GM18861 (cell line): ENCODE measurements around the gene TMED4.

Experiments
- ATAC-seq: cut with Tn5 transposase; IDR thresholded peaks from one replicate; pipeline ENCODE4 v1.9.1; 2021; ENCODE audit not compliant: unreplicated experiment

The TMED4 gene

GRCh38 chr7:44581879-44582603, at the start of gene TMED4:
Gene TMED4 (minus strand): TSS chr7:44582231. CDS start chr7:44582206, 25 bp downstream.
- peak; percentile 80 for ATAC-seq

GRCh38 chr7:44631458-44632115, 49.6 kb upstream of the TMED4 start:
- no peak for ATAC-seq

GRCh38 chr7:44630792-44631457, 48.9 kb upstream of the TMED4 start:
- ATAC-seq = no peak

- no peak for ATAC-seq
Observed at GRCh38 chr7:44629829-44630522, 47.9 kb upstream of the TMED4 start.

- no peak for ATAC-seq
Observed at GRCh38 chr7:44626620-44627019, 44.6 kb upstream of the TMED4 start.

GRCh38 chr7:44625526-44626471, 43.8 kb upstream of the TMED4 start:
- no peak for ATAC-seq

- ATAC-seq = no peak
Observed at GRCh38 chr7:44624318-44624717, 42.3 kb upstream of the TMED4 start.

- peak; percentile 50 for ATAC-seq
Observed at GRCh38 chr7:44622342-44623151, 40.5 kb upstream of the TMED4 start.

- no peak for ATAC-seq
Observed at GRCh38 chr7:44621750-44622103, 39.7 kb upstream of the TMED4 start.

- no peak for ATAC-seq
Observed at GRCh38 chr7:44621034-44621749, 39.2 kb upstream of the TMED4 start.

GRCh38 chr7:44618753-44619152, 36.7 kb upstream of the TMED4 start:
- ATAC-seq = no peak

GRCh38 chr7:44618045-44618444, 36.0 kb upstream of the TMED4 start:
- ATAC-seq = no peak

GRCh38 chr7:44617225-44617890, 35.3 kb upstream of the TMED4 start:
- ATAC-seq = peak; percentile 39

GRCh38 chr7:44616545-44616944, 34.5 kb upstream of the TMED4 start:
- no peak for ATAC-seq

GRCh38 chr7:44615793-44616192, 33.8 kb upstream of the TMED4 start:
- ATAC-seq = no peak

GRCh38 chr7:44615149-44615611, 33.1 kb upstream of the TMED4 start:
- ATAC-seq = no peak

GRCh38 chr7:44609829-44610228, 27.8 kb upstream of the TMED4 start:
- ATAC-seq = no peak

- ATAC-seq = no peak
Observed at GRCh38 chr7:44608916-44609648, 27.1 kb upstream of the TMED4 start.
